Thoracic aorta (tissue), 2 donors: ENCODE measurements around the gene NPTX2. TPM values are rescaled to one million over a fixed set of nuclear protein-coding genes. Genes with fewer than 3 reads are reported as not detected.

Experiments
- ATAC-seq: fragments of 150-250 bp; one replicate; pipeline ENCODE4 v1.8.0; 2017; ENCODE audit warnings: low read depth; ENCODE audit not compliant: insufficient number of reproducible peaks, low FRiP score
- DNase-seq: peaks from one replicate; pipeline ENCODE4 v3.0.0-alpha.2; 2020; ENCODE audit warnings: low spot score
- H3K27ac ChIP-seq, 2 donors: fragments of 200-600 bp; sonication (generic); 1 replicate in 1 of 2; 2 replicates in 1 of 2; pipeline ENCODE4 v1.5.1; 2016; ENCODE audit warnings: mild to moderate bottlenecking in 2 of 2, moderate library complexity in 2 of 2
- H3K27me3 ChIP-seq: fragments of 200-600 bp; sonication (generic); replicated peaks from 2 replicates; pipeline ENCODE4 v1.6.0; 2016; ENCODE audit warnings: mild to moderate bottlenecking; ENCODE audit not compliant: insufficient read depth
- H3K36me3 ChIP-seq: fragments of 200-600 bp; sonication (generic); one replicate; pipeline ENCODE4 v1.5.1; 2016
- H3K4me1 ChIP-seq, 2 donors: fragments of 200-600 bp; sonication (generic); 1 replicate in 1 of 2; 2 replicates in 1 of 2; pipeline versions ENCODE4 v1.5.1 to v1.6.0; 2016; ENCODE audit warnings: low read depth in 2 of 2, mild to moderate bottlenecking in 1 of 2; ENCODE audit not compliant: control insufficient read depth in 1 of 2
- H3K4me3 ChIP-seq: fragments of 200-600 bp; sonication (generic); 2 replicates; pipeline ENCODE4 v1.5.1; 2016; ENCODE audit warnings: mild to moderate bottlenecking
- H3K9me3 ChIP-seq: fragments of 200-600 bp; sonication (generic); 2 replicates; pipeline ENCODE4 v1.5.1; 2016
- total RNA-seq, 2 donors: library from RNA; depleted of rRNA; stranded (reverse); fragments of >200 nt; gene quantifications; one replicate each; pipeline versions ENCODE4 v1.1.0 to v1.2.3, GENCODE V29; 2016
- TF ChIP-seq, protein P1 (sequence below): fragments of 200-600 bp; sonication (generic); IDR thresholded peaks from one replicate; pipeline ENCODE4 v1.5.1; 2019; ENCODE audit warnings: antibody characterized with exemption

The NPTX2 gene
- total RNA-seq, 2 donors from 2014 or later = 55.7 to 99.9 TPM

DNA sequence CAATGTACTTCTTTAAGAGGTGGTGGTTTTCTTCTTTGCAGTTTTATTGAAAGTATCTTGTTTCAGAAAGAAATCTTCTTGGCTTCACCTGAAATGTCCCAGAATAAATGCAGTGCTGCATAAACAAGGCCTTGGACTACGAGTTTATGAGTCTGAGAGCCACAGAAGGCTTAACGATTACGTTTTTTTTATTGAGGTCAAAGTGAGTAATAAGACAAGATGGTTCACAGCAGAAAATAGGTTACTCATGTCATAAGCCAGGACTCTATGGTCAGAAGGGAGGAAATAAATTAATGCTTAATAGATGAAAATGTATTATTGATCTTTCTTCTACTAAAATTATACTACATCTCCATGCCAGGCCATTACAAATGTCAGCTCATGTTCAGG lies 13.7 kb upstream of the NPTX2 start:
- no peaks in the 10 kb centered on the region for H3K27me3 ChIP-seq
- no peaks in the 10 kb centered on the region for H3K36me3 ChIP-seq
- DNase-seq (no peak), ATAC-seq (no peak)
- H3K4me1 ChIP-seq = no peaks in the 10 kb centered on the region
- H3K4me3 ChIP-seq = no peak overlapping the region
- no peaks in the 10 kb centered on the region for H3K9me3 ChIP-seq
- TF ChIP-seq, protein P1, sequence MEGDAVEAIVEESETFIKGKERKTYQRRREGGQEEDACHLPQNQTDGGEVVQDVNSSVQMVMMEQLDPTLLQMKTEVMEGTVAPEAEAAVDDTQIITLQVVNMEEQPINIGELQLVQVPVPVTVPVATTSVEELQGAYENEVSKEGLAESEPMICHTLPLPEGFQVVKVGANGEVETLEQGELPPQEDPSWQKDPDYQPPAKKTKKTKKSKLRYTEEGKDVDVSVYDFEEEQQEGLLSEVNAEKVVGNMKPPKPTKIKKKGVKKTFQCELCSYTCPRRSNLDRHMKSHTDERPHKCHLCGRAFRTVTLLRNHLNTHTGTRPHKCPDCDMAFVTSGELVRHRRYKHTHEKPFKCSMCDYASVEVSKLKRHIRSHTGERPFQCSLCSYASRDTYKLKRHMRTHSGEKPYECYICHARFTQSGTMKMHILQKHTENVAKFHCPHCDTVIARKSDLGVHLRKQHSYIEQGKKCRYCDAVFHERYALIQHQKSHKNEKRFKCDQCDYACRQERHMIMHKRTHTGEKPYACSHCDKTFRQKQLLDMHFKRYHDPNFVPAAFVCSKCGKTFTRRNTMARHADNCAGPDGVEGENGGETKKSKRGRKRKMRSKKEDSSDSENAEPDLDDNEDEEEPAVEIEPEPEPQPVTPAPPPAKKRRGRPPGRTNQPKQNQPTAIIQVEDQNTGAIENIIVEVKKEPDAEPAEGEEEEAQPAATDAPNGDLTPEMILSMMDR = no peak
- H3K27ac ChIP-seq = no peak overlapping the region

DNA sequence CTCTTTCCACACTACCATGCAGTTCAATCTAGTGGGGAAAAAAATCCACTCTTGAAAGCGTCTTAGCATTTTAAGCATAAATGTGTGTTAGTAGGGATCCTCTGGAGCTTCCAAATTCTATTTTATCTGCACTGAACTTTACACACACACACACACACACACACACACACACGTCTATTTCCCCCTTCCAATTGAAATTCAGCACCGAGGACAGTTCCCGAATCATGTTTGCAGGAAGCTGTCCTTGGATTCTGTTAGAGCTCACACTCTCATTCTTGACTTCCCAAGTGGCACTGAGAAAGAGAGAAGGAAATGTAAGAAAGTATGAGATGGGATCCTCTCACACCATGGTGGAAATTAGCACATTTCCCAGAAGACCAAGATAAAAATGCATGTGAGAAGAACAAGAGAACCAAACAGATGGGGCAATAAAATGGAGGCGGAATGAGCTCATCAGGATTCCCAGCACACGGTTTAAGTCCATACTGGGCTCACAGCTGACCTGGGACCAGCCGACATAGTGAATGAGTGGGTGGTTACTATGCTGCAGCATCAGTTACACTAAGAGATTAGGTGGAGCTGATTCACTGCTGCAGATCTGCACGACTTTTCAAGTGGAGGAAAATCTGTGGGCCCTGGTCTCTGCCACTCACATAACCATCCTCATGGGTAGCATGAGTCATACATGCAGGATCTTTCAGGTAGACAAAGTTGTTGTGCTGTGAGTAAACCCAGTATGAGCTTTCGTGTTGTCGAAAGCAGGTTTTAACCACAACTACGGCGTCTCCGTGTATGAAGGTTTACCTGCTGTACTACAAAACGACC lies 3.3 kb upstream of the NPTX2 start:
- H3K9me3 ChIP-seq = peaks cover 3% of the 10 kb centered on the region
- no peak overlapping the region for H3K4me3 ChIP-seq
- TF ChIP-seq, protein P1 = no peak
- H3K27me3 ChIP-seq = no peaks in the 10 kb centered on the region
- peaks cover 0 to 6% of the 10 kb centered on the region in 2 donors for H3K4me1 ChIP-seq
- no peak overlapping the region for H3K27ac ChIP-seq
- ATAC-seq (no peak), DNase-seq (no peak)
- no peaks in the 10 kb centered on the region for H3K36me3 ChIP-seq

DNA sequence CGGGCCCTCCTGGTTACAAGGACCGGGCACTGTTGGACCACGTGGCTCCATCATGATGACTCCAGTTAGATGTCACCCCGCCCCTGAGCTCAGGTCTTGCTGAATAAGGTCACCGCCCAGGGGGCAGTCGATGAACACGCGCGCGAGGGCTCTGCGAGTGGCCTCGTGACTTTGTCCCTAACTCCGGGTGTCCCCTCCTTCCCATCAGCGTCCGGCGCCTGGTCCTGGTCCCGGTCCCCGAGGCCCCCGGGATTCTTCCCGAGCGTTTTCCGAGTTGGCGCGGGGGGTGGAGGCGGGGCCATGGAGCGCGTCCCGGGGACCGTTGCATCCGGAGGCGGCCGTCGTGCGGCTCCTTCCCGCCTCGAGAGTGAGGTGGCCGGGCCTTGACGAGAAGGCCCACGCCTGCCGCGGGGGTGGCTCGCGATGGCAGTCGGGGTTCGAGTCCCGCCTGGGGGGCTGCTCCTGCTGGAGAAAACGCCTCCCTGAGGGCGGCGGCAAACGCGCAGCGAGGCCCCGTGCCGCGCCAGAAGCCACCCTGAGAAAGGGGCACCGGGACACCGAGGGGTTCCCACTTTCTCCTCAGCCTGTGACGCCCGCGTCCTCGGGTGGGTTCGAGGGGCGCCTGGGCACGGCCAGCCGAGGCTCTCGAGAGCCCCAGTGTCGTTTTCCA lies 569 bp upstream of the NPTX2 start:
- no peak for DNase-seq

DNA sequence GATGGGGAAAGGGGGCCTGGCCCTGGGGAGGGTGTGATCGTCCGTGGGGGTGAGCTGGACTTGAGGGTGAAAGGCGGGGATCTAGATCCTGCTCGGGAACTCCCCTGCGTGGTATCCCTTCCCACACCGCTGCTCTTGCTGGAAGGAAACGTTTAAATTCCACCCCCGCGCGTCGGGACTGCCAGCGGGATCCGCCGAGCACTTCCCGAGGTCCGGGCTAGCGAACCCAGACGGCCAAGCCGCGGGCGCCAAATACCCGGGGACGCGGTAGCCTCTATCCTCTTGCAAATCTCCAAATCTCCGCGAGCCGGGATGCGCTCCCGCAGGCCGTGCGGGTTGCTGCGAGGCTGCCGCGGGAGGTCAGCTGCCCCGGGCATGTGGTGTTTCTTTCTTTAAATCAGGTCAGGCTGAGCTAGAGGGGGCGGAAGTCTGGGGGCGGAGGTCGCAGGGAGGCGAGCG lies 904 bp downstream of the NPTX2 start:
- H3K36me3 ChIP-seq = no peaks in the 10 kb centered on the region
- peak overlapping the region; percentile 79 for H3K4me3 ChIP-seq
- no peaks in the 10 kb centered on the region for H3K27me3 ChIP-seq
- H3K9me3 ChIP-seq = no peaks in the 10 kb centered on the region
- ATAC-seq = no peak
- DNase-seq = no peak
- TF ChIP-seq, protein P1 = no peak
- peak overlapping the region in 1 of 2 donors; percentile 51 for H3K27ac ChIP-seq
- H3K4me1 ChIP-seq = peaks cover 0 to 24% of the 10 kb centered on the region in 2 donors

More for the DNA sequence above, 569 bp upstream of the NPTX2 start:
- peaks cover 0 to 24% of the 10 kb centered on the region in 2 donors for H3K4me1 ChIP-seq
- H3K36me3 ChIP-seq = no peaks in the 10 kb centered on the region
- ATAC-seq = no peak
- peaks cover 1% of the 10 kb centered on the region for H3K9me3 ChIP-seq
- H3K4me3 ChIP-seq = peak overlapping the region; percentile 79
- no peaks in the 10 kb centered on the region for H3K27me3 ChIP-seq
- H3K27ac ChIP-seq = peak overlapping the region; percentile 28 to 51
- TF ChIP-seq, protein P1 = no peak

DNA sequence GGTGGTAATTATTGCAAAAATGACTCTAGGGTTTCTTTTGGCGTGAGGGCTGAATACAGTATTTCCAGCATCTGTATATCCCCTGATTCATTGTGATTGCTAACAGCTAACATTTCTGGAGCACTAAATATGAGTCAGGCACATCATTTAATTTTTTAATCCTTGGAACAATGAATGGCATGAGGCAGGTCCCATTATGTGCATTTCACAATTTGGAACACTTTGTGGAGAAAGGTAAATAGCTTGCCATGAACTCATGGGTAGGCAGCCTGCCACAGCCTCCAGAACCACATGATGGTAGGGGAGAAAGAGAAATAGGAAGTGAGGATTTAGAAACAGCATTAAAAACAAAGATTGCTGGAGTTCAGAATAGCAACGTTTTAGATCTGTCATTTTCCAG lies 1.7 kb downstream of the NPTX2 start:
- DNase-seq (no peak), ATAC-seq (no peak)
- TF ChIP-seq, protein P1 = no peak
- Histone ChIP-seq H3K27me3 (no peaks in the 10 kb centered on the region), H3K9me3 (no peaks in the 10 kb centered on the region), H3K4me1 (peaks cover 0 to 24% of the 10 kb centered on the region in 2 donors), H3K36me3 (no peaks in the 10 kb centered on the region), H3K4me3 (peak overlapping the region; percentile 79), H3K27ac (no peak overlapping the region)
